Activated CD4-positive, alpha-beta T cell treated with anti-CD3 and anti-CD28 coated beads, Interleukin-2, amount 50 U/mL, for 4 hours (primary cell): ENCODE data around the gene ZNF346.
A peak's percentile ranks its signal among the peaks of the same experiment; 100 is the strongest.

ENCODE experiments used
- DNase-seq, 2 experiments: peaks; one replicate each; pipeline ENCODE4 v3.0.0-alpha.2; 2020

ZNF346 gene

GRCh38 chr5:177096162-177097015 lies 73.9 kb downstream of the ZNF346 start:
- no peak for DNase-seq

DNA sequence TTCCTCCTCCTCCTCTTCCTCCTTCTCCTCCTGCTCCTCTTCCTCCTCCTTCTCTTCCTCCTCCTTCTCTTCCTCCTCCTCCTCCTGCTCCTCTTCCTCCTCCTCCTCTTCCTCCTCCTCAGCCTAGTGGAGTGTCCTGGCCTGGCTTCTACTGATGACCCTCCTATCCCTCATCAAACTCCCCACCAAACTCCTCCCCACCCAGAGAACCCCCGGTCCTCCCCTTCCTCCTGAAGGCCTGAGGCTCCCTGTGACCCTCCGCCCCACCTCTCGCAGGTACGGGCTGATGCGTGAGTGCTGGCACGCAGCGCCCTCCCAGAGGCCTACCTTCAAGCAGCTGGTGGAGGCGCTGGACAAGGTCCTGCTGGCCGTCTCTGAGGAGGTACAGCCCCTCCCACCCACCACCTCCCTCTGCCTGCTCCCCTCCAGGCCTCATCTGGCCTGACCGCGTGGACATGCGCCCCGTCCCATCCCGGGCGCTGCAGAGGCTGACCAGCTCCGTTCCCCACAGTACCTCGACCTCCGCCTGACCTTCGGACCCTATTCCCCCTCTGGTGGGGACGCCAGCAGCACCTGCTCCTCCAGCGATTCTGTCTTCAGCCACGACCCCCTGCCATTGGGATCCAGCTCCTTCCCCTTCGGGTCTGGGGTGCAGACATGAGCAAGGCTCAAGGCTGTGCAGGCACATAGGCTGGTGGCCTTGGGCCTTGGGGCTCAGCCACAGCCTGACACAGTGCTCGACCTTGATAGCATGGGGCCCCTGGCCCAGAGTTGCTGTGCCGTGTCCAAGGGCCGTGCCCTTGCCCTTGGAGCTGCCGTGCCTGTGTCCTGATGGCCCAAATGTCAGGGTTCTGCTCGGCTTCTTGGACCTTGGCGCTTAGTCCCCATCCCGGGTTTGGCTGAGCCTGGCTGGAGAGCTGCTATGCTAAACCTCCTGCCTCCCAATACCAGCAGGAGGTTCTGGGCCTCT lies 74.8 kb downstream of the ZNF346 start:
- DNase-seq: no peak

DNA sequence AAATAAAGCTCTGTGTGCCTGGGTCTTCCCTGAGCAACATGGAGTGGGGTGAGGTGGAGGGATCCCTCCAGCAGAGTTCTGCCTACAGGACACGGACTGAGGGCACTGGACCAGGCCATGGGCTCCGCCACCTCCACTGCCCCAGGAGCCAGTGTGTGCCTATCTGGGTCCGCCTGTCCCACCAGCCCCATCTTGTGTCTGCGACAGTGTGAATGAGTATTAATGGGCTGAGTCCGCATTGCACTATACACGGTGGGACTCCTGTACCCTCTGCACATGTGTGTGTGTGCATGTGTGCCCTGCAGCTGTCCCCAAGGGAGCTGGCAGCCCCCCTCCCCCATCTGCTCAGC lies 75.6 kb downstream of the ZNF346 start:
- DNase-seq: no peak

- no peak for DNase-seq
Measured at GRCh38 chr5:177098470-177099141, 76.1 kb downstream of the ZNF346 start.

DNA sequence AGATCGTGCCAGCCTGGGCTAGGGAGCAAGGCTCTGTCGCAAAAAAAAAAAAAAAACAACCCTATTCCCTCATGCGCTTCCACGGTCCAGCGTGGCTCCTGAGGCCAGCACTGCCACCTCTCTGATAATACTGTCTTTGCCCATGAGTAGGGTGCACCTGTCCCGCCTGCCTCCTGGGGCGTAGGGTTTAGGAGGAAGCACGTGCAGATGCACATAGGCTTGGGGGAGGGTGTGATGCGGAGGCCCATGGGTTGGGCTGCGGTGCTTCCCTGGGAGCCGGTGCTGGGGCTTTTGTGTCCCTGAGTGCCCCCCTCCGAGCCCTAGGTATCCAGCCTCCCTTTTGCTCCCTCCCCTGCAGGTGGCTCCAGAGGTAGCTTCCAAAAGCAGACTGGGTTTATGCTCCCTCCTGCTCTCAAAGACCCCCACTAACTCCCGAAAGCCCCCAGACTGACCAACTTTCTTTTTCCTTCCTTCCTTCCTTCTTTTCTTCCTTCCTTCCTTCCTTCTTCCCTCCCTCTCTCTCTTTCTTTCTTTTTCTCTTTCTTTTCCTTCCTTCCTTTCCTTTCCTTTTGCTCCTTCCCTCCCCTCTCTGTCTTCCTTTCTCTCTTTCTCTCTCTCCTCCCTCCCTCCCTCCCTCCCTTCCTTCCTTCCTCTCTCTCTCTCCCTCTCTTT lies 77.1 kb downstream of the ZNF346 start:
- DNase-seq: no peak

DNA sequence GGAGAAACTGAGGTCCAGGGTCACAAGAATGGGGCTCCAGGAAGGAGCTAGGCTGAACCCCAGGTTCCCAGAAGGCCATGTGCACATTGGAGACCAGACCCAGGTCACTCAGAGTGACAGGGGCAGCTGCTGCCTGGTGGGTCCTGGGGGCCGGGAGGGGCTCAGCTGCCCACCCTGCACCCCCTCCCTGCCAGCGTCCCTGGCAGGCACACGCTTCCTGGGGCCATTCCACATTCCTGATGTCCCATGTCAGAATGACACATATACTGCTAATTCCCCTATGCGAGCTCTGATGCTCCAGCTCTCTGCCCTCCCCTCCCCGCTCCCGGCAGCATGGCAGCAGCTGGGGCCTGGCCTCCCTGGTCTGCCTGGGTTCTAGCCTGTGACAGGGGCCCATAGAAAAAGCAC lies 78.2 kb downstream of the ZNF346 start:
- no peak for DNase-seq

GRCh38 chr5:177103523-177104253 lies 81.2 kb downstream of the ZNF346 start:
- no peak for DNase-seq

DNA sequence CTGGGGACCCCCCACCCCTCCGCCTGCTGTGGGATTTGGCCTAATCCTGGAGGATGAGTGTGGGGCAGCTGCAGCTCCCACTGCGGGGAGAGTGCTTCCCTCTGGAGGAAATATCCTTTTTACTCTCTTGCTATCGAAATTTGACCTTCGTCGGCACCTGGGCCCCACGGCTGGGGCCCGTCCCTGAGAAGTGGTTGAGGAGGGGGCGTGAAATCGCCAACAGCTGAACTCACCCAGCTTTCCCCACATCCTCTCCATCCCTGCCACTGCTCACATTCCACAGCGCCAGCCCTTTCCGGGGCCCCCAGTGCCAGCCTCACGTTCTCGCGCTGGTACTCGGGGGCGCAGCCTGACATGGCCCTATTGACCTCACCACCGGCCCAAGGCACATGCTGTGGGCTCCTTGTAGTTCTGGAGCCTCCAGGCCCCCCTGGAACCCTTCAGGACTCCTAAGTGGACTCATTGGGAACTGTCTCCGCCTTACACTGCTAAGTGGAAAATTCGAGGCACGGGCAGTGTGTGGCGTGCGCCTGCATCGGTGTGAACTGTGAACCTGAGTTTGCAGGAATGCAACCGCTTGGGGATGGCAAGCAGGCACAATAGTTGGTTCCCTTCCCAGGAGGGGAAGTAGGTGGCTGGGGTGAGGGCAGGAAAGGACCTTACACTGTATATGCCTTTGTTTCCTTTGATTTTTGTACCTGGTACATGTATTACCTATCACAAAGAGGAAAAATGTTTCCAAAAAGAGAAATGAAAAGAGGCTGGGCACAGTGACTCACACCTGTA lies 83.4 kb downstream of the ZNF346 start:
- DNase-seq: no peak

DNA sequence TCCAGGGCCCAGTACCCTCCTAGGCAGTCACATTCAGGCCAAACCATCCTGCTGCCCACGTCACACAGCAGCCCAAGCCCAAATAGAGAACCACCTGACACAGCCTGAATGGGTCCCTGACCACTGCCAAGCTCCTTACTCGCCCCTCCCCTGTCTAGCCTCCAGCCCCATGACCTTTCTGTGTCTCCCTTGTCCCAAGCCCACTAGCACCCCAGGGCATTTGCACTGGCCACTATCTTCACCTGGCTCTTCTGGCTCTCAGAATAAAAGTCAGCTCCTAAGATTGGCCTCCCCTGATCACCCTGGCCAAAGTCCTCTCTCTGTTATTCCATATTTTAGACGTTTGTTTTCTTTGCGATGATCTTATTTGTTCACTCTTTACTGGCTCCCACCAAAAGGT lies 84.7 kb downstream of the ZNF346 start:
- no peak for DNase-seq

GRCh38 chr5:177109810-177110209 lies 87.3 kb downstream of the ZNF346 start:
- no peak for DNase-seq

DNA sequence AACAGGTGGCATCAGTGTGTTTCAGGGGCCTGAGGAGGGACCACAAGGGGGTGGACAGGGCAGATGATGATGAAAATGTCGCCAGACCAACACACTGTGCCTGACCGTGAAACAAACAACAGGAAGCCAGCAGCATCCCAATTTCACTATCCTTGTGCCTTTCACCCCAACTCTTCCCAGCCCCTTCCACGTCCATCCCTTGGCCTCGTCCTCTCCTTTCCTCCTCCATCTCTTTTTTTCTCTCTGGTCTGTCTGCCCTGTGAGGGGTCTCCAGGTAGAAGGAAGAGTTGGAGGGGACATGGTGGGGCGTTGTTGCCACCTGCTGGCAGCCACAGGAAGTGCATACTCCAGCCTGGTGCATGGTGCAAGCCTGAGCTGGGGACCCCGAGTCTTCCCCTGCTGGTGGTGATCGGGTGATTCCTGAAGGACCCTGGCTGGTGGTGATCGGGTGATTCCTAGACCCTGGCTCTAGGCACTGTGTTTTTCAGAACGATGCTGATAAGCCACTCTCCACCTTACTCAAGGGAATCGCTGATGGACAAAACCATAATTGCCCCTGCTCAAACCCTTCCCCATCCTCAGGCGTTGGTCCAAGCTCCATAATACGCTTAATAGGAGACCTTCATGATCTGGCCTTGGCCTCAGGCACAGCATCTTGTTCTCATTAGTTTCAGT lies 89.4 kb downstream of the ZNF346 start:
- DNase-seq: peak; percentile 42 to 54

- DNase-seq: no peak
Measured at GRCh38 chr5:177112589-177113220, 90.2 kb downstream of the ZNF346 start.

- DNase-seq: peak; percentile 73 to 80
Measured at GRCh38 chr5:177113566-177114424, 91.3 kb downstream of the ZNF346 start.

DNA sequence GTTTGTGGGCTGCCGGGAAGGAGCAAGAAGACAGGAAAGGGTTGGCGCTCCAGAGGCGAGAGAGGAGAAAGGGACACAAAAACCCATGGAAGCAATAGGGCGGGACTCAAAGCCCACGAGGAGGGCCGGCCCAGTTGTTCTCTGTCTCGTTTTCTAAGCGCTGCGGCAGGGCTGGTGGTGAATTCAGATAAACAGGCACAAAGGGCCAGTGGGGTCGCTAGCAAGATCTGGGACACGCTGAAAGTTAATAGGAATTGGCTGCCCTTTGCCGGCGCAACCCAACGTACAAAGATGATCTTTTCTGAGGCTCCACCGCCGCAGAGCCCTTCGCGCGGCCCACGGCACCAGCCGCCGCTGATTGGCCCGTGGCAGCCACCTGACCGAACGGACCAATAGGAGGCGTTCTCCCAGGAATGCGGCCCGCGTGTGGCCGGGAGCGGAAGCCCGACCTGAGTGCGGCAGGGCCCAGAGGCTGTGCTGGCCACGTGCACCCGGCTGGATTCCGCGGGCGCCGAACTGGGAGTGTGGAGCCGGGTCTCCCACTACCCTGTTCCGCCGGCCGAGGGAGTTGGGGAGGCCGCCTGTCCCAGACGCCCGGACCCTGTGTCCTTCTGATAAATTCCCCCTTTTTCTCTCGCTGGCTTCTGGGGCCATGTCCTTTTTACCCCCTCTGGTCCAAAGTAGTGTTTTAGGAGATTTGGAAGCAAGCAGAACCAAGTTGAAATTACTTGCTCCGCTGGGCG lies 94.3 kb downstream of the ZNF346 start:
- DNase-seq: peak; percentile 76 to 82

GRCh38 chr5:177117441-177118045 lies 95.0 kb downstream of the ZNF346 start:
- no peak for DNase-seq

- no peak for DNase-seq
Measured at GRCh38 chr5:177122566-177122965, 100.1 kb downstream of the ZNF346 start.

DNA sequence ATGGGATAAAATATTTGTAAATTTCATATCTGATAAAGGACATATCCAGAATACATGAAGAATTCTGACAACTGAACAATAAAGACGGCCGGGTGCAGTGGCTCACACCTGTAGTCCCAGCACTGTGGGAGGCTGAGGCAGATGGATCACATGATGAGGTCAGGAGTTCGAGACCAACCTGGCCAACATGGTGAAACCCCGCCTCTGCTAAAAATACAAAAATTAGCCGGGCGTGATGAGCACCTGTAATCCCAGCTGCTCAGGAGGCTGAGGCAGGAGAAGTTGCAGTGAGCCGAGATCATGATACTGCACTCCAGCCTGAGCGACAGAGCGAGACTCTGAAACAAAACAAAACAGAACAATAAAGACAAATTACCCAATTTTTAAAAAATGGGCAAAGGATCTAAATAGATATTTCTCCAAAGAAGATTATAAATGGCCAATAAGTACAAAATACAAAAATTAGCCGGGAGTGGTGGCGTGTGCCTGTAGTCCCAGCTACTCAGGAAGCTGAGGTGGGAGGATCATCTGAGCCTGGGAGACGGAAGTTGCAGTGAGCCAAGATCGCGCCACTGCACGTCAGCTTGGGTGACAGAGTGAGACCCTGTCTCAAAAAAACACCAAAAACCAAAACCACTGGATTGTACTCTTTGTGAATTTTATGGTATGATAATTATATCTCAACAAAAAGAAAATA lies 101.4 kb downstream of the ZNF346 start:
- DNase-seq: no peak
